H7 (cell line): ENCODE results near the gene C14orf119. TPM values are rescaled to one million over a fixed set of nuclear protein-coding genes. Genes with fewer than 3 reads are reported as not detected.

Experiments
- DNase-seq: peaks from one replicate; pipeline ENCODE4 v3.0.0; 2012
- H3K27me3 ChIP-seq: 2 replicates; pipeline ENCODE4 v1.6.0; 2011; ENCODE audit warnings: mild to moderate bottlenecking, low read length; ENCODE audit not compliant: control insufficient read depth, insufficient read depth
- H3K36me3 ChIP-seq: replicated peaks from 2 replicates; pipeline ENCODE4 v1.5.1; 2011; ENCODE audit warnings: low read length; ENCODE audit not compliant: control insufficient read depth, insufficient read depth
- H3K4me3 ChIP-seq: 2 replicates; pipeline ENCODE4 v1.5.1; 2011; ENCODE audit warnings: low read depth, mild to moderate bottlenecking, control low read depth, low read length, moderate library complexity; ENCODE audit not compliant: insufficient read depth
- total RNA-seq: library from RNA; depleted of rRNA; stranded (reverse); fragments of >200 nt; shearing (Covaris generic); gene quantifications from 2 replicates; pipeline ENCODE4 v1.2.3, GENCODE V29; 2014; rRNA removed

The C14orf119 gene, protein sequence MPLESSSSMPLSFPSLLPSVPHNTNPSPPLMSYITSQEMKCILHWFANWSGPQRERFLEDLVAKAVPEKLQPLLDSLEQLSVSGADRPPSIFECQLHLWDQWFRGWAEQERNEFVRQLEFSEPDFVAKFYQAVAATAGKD
- 73.7 and 97.8 TPM in 2 replicates for total RNA-seq

DNA sequence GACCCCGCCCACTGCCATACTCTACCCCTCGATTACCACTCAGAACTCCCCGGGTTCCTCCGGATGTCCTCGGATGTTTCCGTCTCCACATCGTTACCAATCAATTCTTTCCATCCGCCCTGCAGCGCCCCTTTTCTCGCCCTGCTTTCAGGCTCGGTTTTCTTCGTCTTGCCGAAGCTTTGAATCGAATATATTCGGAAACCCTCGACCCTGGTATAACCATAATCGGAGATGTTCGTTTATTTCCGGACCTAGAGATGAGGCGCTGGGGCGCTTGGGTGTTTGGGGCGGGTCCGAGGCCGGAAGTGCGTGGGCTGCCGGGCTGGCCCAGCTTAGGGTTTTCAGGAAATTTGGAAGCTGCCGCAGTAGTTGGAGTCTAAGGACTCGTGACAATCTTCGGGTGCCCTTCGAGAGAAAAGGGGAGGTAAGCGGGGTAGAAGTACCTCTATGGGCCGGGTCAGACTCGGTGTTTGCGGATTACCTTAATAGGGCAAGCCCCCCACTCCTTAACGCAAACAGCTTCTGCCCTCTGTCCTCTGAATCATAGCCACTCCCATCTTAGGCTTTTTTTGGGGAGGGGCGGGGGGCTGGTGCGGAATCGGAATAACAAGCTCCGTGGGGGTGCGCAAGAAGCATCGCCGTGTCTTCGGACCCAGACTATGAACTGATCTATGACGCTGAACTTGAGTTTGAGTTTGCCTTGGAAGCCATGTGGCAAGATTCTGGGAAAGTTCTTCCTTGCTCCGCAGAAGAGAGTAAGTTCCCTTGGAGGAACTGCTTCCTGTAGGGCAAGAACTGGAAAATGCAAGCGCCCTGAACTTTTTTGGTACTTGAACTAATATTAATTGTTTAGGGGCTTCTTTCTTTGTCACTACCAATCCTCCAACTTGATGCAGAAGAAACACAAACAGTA is at the start of gene C14orf119:
TSS of gene C14orf119 (plus strand) at position 310 of the 913 bp plus-strand sequence. CDS start 2,154 bp downstream, outside the sequence.
- Histone ChIP-seq H3K27me3 (no peaks in the 10 kb centered on the region), H3K4me3 (peak within 1 kb of the TSS; percentile 92), H3K36me3 (peaks cover 26% of the 10 kb centered on the region)
- DNase-seq: peak; percentile 97

DNA sequence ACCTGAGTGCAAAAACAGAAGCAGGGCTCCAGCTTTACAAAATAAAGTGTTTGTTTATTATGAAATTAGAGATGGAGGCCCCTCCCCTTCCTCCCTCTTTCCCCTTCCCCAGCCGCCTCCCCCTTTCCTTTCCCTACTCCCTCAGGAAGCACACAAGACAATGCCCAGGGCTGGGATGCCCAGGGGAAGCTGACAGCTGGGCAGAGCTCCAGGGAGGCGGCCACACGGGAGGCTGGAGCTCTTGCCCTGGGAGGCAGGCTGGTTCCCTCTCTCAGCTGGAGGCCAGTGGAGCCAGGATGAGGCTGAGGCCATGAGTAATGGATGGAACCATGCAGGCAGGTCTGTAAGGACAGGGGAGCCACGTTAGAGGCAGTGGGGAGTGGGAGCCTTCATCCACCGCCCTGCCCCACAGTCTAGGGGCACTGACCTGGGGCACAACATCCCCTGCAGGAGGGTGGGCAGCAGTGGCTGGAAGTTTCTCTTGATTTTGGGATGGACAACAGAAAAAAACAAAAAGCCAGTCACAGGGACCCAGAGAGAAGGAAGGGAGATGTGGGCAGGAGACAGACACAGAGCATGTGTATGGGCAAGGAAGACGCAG is 48.2 kb upstream of the C14orf119 start:
- Histone ChIP-seq H3K27me3 (no peaks in the 10 kb centered on the region), H3K4me3 (no peak overlapping the region), H3K36me3 (0 out of 2 replicates have a peak, but pooled peaks cover 1% of the 10 kb centered on the region)
- DNase-seq: no peak

DNA sequence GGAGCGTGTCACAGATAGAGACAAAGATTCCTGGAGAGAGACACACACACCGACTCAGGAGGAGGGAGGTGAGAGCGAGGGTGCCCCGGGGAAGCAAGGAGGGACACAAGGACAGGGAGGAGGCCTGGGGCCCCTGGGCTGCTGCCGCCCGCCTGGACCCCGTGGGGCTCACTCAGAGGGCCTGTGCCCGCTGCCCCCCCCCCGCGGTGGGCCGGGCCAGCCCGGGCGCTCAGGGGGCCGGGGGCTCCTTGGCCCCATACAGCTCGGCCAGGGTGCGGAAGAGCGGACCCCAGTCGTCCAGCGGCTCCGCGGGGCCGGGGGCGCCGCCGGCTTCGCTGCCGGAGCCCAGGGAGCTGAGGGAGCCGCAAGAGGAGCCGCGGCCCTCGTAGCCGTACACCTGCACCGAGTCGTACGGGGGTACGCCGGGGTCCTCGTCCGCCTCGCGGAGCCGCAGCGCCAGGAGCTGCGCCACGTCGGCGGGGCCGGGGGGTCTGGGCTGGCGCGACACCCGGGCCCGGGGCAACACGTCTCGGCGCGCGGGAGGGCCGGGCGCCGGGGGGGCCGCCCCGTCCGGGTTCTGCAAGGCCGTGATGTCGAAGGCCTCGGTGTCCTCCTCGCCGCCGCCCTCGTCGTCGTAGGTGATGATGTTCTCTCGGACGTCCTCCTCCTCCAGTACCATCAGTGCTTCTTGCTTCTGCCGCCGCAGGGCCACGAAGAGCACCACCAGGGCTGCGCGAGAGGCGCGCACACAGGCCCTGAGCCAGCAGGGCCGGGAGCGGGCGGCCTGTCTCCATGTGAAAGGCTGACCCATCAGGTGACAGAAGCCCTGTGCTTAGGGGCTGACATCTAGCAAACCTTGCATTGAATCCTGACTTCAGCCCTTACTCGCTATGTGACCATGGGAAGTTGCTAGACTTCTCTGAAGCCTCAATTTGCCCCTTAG is 47.3 kb upstream of the C14orf119 start:
- Histone ChIP-seq H3K4me3 (no peak overlapping the region), H3K27me3 (no peaks in the 10 kb centered on the region), H3K36me3 (0 out of 2 replicates have a peak, but pooled peaks cover 1% of the 10 kb centered on the region)
- DNase-seq: no peak

DNA sequence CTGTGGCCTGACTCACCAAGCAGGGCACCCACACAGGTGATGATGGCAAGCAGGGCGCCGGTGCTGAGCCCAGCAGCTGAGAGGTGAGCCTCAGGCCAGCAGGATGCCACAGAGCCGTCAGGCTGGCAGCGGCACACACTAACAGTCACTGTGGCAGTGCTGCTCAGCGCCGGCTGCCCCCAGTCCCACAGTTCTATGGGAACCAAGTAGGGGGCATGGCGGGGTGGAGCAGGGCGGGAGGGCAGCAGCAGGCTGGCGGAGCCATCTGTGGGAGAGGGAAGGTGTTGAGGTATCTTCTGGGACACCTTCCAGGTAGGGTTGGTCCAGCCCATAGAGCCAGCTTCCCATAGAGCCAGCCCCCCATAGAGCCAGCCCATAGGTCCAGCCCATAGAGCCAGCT is 46.3 kb upstream of the C14orf119 start:
- no peak for DNase-seq
- no peaks in the 10 kb centered on the region for H3K27me3 ChIP-seq
- peaks cover 3% of the 10 kb centered on the region; the same call in 1 of the 2 replicates for H3K36me3 ChIP-seq
- H3K4me3 ChIP-seq: no peak overlapping the region

DNA sequence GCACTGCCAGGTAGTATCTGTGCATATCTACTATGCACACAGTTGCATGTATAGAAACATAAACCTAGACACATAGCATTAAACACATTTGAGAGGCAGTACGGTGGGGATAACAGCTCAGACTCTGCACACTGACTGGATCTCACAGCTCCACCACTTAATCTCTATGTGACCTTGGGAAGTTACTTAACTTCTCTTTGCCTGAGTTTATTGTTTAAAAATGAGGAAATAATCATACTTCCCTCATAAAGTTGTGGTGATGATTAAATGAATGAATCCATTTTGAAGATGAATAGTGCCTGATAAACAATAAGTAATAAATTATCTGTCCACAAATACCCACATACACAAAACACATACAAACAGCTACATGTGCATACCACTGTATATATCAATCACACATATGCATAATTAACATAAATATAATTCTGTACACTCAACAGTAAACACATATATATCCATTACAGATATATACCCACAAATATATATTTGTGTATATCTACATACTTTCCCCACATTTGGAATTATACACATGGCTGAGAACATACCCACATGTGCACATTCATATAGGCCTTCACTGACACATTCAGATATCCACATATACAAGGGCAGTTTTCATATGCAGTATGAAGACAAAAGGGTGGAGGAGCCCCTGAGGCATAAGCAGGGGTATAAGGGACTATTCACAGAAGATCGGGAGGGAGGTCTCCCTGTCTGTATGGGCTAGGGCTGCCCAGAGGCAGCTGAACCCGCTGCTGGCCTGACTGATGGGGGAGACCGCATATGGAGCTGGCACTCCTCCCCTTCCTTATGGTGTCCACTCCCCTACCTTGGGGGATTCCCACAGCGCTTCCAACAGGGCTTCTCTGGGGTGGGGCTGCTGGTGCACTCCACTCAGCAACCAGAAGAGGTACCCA is 43.9 kb upstream of the C14orf119 start:
- Histone ChIP-seq H3K4me3 (no peak overlapping the region), H3K27me3 (no peaks in the 10 kb centered on the region; the same call in 1 of the 2 replicates), H3K36me3 (peaks cover 3% of the 10 kb centered on the region; the same call in 1 of the 2 replicates)
- no peak for DNase-seq

DNA sequence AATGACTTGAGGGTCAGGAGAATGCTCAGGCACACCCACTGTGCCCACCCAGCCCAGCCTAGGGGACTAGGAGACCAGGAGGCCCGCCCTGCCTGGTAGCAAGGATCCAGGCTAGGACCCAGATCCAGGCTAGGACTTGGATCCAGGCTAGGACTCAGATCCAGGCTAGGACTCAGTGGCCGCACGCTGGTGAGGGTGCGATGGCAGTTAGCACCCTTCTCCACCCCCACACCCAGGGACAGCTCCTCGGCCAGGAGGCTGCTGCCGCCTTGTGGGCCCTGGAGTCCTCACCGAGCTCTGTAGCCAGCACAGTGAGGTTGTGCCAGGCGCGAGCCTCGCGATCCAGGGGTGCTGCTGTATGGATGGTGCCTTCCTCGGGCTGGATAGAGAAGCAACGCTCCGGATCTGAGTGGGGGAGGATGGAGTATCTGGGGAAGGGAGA is 43.1 kb upstream of the C14orf119 start:
- no peak overlapping the region for H3K4me3 ChIP-seq
- peaks cover 3% of the 10 kb centered on the region; the same call in 1 of the 2 replicates for H3K36me3 ChIP-seq
- DNase-seq: peak; percentile 86
- H3K27me3 ChIP-seq: peaks cover 7% of the 10 kb centered on the region

DNA sequence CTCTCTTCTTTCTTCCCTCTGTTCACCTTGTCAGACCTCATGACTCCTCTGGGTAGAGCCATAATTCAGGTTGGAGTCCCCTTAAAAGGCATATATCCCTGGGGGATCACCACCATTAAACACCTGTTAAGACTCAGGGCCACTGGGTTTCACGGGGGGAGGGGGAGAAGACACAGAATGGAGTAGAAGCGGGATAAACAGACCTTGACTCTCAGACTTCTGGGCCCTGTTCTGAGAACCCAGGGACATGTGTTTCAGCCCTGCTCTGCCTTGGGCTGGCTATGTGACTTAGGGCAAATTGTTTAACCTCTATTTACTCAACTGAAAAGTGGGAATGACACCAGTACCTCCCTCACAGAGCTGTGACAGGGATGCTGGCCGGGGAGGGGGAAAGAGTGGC is 42.6 kb upstream of the C14orf119 start:
- Histone ChIP-seq H3K36me3 (peaks cover 3% of the 10 kb centered on the region; the same call in 1 of the 2 replicates), H3K4me3 (no peak overlapping the region), H3K27me3 (peaks cover 7% of the 10 kb centered on the region)
- no peak for DNase-seq

DNA sequence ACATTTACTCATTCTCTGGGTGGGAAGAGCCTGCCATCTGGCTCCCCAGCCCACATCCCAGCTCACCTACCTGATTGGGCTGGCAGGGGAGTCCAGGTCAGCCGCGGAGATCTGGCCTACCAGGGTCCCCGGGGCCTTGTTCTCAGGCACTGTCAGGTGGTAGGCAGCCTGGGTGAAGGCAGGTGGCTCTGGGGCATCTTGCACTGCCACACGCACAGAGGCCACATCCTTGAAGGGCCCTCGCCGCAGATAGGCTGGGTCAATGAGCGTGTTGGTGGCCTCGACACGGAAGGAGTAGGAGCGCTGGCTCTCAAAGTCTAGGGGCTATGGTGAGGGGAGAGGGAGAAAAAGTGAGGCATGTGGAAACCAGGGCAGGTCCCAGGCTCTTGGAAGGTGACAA is 41.9 kb upstream of the C14orf119 start:
- peaks cover 3% of the 10 kb centered on the region; the same call in 1 of the 2 replicates for H3K36me3 ChIP-seq
- H3K4me3 ChIP-seq: no peak overlapping the region
- peak; percentile 41 for DNase-seq
- peaks cover 7% of the 10 kb centered on the region for H3K27me3 ChIP-seq

DNA sequence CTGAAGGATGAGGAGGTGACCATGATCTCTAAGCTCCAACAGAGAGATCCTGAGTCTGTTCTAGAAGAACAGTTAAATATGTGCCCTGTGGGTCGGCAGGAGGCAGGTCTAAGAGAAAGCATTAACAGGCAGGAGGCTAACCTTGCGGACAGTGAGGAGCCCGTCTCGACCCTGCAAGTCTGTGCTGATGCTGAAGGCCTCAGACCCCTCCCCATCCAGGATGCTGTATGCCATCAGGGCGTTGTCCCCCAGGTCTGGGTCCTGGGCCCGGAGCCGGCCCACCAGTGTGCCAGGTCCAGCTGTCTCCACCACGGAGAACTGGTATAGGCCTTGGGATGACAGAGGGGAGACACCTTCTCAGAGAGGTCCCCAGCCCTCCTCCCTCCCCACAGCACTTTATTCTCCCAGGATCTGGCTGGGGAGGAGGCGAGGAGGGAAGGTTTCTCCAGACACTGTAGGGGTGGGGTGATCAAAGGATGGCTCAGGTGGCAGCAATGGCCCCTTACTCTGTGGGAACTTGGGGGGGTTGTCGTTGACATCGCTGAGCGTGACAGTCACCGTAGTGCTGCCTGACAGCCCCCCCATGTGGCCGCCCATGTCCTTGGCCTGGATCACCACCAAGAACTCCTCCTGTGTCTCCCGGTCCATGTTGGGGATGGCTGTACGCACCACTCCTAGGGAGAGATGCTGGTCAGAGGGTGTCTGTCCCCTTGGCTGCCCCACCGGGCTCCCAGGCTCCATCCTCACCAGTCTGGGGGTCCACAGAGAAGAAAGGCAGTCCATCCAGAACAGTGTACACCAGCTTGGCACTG is 41.1 kb upstream of the C14orf119 start:
- peak; percentile 76 for DNase-seq
- H3K4me3 ChIP-seq: no peak overlapping the region
- H3K27me3 ChIP-seq: peaks cover 7% of the 10 kb centered on the region
- peaks cover 7% of the 10 kb centered on the region for H3K36me3 ChIP-seq

DNA sequence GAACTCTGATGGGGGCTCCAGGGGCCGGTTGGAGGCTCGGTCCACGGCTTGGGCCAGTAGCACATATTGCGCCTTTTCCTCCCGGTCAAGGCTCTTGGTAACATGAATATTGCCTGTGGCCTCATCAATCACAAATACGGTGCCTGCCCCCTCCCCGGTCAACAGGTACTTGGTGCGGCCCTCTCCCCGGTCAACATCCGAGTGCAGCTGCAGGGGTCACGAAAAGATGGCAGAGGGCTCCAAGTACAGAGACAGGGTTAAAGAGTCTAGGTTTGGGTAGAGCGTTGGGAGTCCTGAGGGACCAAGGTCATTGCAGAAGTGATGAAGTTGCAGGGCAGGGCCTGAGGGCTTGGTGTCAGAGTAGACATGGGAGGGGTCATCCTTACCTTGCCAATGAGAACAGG is 40.2 kb upstream of the C14orf119 start:
- no peak overlapping the region for H3K4me3 ChIP-seq
- peaks cover 7% of the 10 kb centered on the region for H3K27me3 ChIP-seq
- peaks cover 11% of the 10 kb centered on the region for H3K36me3 ChIP-seq
- no peak for DNase-seq

DNA sequence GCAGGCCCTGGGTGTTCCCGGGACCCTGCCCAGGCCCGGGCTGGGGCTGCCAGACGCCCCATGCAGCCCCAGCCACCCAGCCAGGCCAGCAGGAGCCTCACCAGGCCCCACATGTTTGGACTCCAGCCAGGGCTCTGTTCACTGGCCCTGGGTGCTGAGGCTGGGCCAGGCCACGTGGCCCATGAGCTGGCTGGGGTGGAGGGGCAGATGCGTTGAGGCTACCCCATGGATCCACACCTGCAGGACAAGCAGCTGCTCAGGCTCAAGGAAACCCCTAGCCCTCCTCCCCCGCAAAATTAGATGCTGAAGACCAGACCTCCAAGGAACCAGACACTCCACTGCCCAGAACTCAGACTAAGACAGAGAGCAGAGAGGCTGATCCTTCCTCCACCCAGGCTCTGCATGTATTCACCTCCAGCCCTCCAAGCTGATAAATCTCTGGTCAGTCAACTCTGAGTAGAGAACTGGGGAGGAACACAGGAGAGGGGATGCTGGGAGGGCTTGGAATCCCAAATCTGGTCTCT is 39.6 kb upstream of the C14orf119 start:
- H3K4me3 ChIP-seq: no peak overlapping the region
- peaks cover 12% of the 10 kb centered on the region for H3K36me3 ChIP-seq
- no peak for DNase-seq
- peaks cover 7% of the 10 kb centered on the region for H3K27me3 ChIP-seq
